ENCODE results near the gene SMIM11. TPM values are rescaled to one million over a fixed set of nuclear protein-coding genes. Genes with fewer than 3 reads are reported as not detected.
"Not testable (repeated sequence)": the region's sequence is repeated elsewhere in the genome, so short reads cannot be mapped to it uniquely, and the experiment has no call there.

SMIM11 gene
- total RNA-seq, 1 donor from 2014 or later = 8.0 TPM

- not testable (repeated sequence) for H3K9me3 Mint-ChIP-seq (ENCODE audit: low read depth); H3K27ac Mint-ChIP-seq (ENCODE audit: unreplicated experiment); DNase-seq (ENCODE audit: low spot score); H3K27me3 Mint-ChIP-seq (ENCODE audit: low read depth); H3K4me3 Mint-ChIP-seq (ENCODE audit: unreplicated experiment); H3K36me3 Mint-ChIP-seq (ENCODE audit: low read depth); H3K4me1 Mint-ChIP-seq (ENCODE audit: low read depth)
These were observed 29.4 kb downstream of the SMIM11 start for GRCh38 chr21:34404742-34405141.

GRCh38 chr21:34405686-34406085 is 30.4 kb downstream of the SMIM11 start:
- not testable (repeated sequence) for H3K4me3 Mint-ChIP-seq (ENCODE audit: unreplicated experiment); DNase-seq (ENCODE audit: low spot score); H3K36me3 Mint-ChIP-seq (ENCODE audit: low read depth); H3K4me1 Mint-ChIP-seq (ENCODE audit: low read depth); H3K27me3 Mint-ChIP-seq (ENCODE audit: low read depth); H3K27ac Mint-ChIP-seq (ENCODE audit: unreplicated experiment); H3K9me3 Mint-ChIP-seq (ENCODE audit: low read depth)

GRCh38 chr21:34406102-34406501 is 30.8 kb downstream of the SMIM11 start:
- H3K27me3 Mint-ChIP-seq (ENCODE audit: low read depth); H3K9me3 Mint-ChIP-seq (ENCODE audit: low read depth); H3K36me3 Mint-ChIP-seq (ENCODE audit: low read depth); H3K4me3 Mint-ChIP-seq (ENCODE audit: unreplicated experiment); H3K4me1 Mint-ChIP-seq (ENCODE audit: low read depth); H3K27ac Mint-ChIP-seq (ENCODE audit: unreplicated experiment); DNase-seq (ENCODE audit: low spot score): not testable (repeated sequence)

- H3K27ac Mint-ChIP-seq (ENCODE audit: unreplicated experiment); H3K9me3 Mint-ChIP-seq (ENCODE audit: low read depth); H3K36me3 Mint-ChIP-seq (ENCODE audit: low read depth); DNase-seq (ENCODE audit: low spot score); H3K4me1 Mint-ChIP-seq (ENCODE audit: low read depth); H3K4me3 Mint-ChIP-seq (ENCODE audit: unreplicated experiment); H3K27me3 Mint-ChIP-seq (ENCODE audit: low read depth): not testable (repeated sequence)
These were observed 31.4 kb downstream of the SMIM11 start for GRCh38 chr21:34406676-34407075.

GRCh38 chr21:34407294-34407693 is 32.0 kb downstream of the SMIM11 start:
- H3K27ac Mint-ChIP-seq (ENCODE audit: unreplicated experiment); H3K36me3 Mint-ChIP-seq (ENCODE audit: low read depth); DNase-seq (ENCODE audit: low spot score); H3K4me3 Mint-ChIP-seq (ENCODE audit: unreplicated experiment); H3K9me3 Mint-ChIP-seq (ENCODE audit: low read depth); H3K4me1 Mint-ChIP-seq (ENCODE audit: low read depth); H3K27me3 Mint-ChIP-seq (ENCODE audit: low read depth): not testable (repeated sequence)

- not testable (repeated sequence) for DNase-seq (ENCODE audit: low spot score); H3K4me3 Mint-ChIP-seq (ENCODE audit: unreplicated experiment); H3K9me3 Mint-ChIP-seq (ENCODE audit: low read depth); H3K36me3 Mint-ChIP-seq (ENCODE audit: low read depth); H3K4me1 Mint-ChIP-seq (ENCODE audit: low read depth); H3K27me3 Mint-ChIP-seq (ENCODE audit: low read depth); H3K27ac Mint-ChIP-seq (ENCODE audit: unreplicated experiment)
These were observed 42.3 kb downstream of the SMIM11 start for GRCh38 chr21:34417448-34418077.

GRCh38 chr21:34423805-34424204 is 48.5 kb downstream of the SMIM11 start, which contains the start of gene SMIM34:
SMIM34 (minus strand) TSS chr21:34423951; CDS start chr21:34423839, 112 bp downstream.
- H3K27ac Mint-ChIP-seq (ENCODE audit: unreplicated experiment); H3K27me3 Mint-ChIP-seq (ENCODE audit: low read depth); H3K9me3 Mint-ChIP-seq (ENCODE audit: low read depth); DNase-seq (ENCODE audit: low spot score); H3K36me3 Mint-ChIP-seq (ENCODE audit: low read depth); H3K4me3 Mint-ChIP-seq (ENCODE audit: unreplicated experiment); H3K4me1 Mint-ChIP-seq (ENCODE audit: low read depth): not testable (repeated sequence)

GRCh38 chr21:34427339-34427738 is 52.0 kb downstream of the SMIM11 start:
- not testable (repeated sequence) for H3K27me3 Mint-ChIP-seq (ENCODE audit: low read depth); H3K36me3 Mint-ChIP-seq (ENCODE audit: low read depth); DNase-seq (ENCODE audit: low spot score); H3K4me3 Mint-ChIP-seq (ENCODE audit: unreplicated experiment); H3K27ac Mint-ChIP-seq (ENCODE audit: unreplicated experiment); H3K9me3 Mint-ChIP-seq (ENCODE audit: low read depth); H3K4me1 Mint-ChIP-seq (ENCODE audit: low read depth)

GRCh38 chr21:34428441-34428840 is 53.1 kb downstream of the SMIM11 start:
- not testable (repeated sequence) for H3K9me3 Mint-ChIP-seq (ENCODE audit: low read depth); DNase-seq (ENCODE audit: low spot score); H3K27me3 Mint-ChIP-seq (ENCODE audit: low read depth); H3K4me1 Mint-ChIP-seq (ENCODE audit: low read depth); H3K4me3 Mint-ChIP-seq (ENCODE audit: unreplicated experiment); H3K36me3 Mint-ChIP-seq (ENCODE audit: low read depth); H3K27ac Mint-ChIP-seq (ENCODE audit: unreplicated experiment)

- H3K27me3 Mint-ChIP-seq (ENCODE audit: low read depth); DNase-seq (ENCODE audit: low spot score); H3K36me3 Mint-ChIP-seq (ENCODE audit: low read depth); H3K9me3 Mint-ChIP-seq (ENCODE audit: low read depth); H3K4me1 Mint-ChIP-seq (ENCODE audit: low read depth); H3K4me3 Mint-ChIP-seq (ENCODE audit: unreplicated experiment); H3K27ac Mint-ChIP-seq (ENCODE audit: unreplicated experiment): not testable (repeated sequence)
These were observed 54.4 kb downstream of the SMIM11 start for GRCh38 chr21:34429710-34430109.

Other genes starting within 250 kb of the SMIM11 start
- 0.35 TPM in 1 of 3 replicates, not detected in the others for gene KCNE2, start 11.5 kb upstream of the SMIM11 start, total RNA-seq
- not detected in 3 replicates for gene SMIM34, start 48.4 kb downstream of the SMIM11 start, total RNA-seq
- gene KCNE1, start 136.7 kb downstream of the SMIM11 start, total RNA-seq = 0.32 to 0.70 TPM (median 0.38 TPM) in 3 replicates
- gene RCAN1, start 239.6 kb downstream of the SMIM11 start, total RNA-seq = 41.4 to 84.5 TPM (median 80.9 TPM) in 3 replicates